Endodermal cell (in vitro differentiated cells): ENCODE data around the gene MS4A12. TPM values are rescaled to one million over a fixed set of nuclear protein-coding genes. Genes with fewer than 3 reads are reported as not detected.
A peak's percentile ranks its signal among the peaks of the same experiment; 100 is the strongest.

Experiments
- DNase-seq: peaks from one replicate; pipeline ENCODE4 v3.0.0-alpha.2; 2017
- H3K27ac ChIP-seq: 2 replicates; pipeline ENCODE4 v1.5.1; 2013; ENCODE audit warnings: mild to moderate bottlenecking, low read depth, low read length, moderate library complexity
- H3K27me3 ChIP-seq: 2 replicates; pipeline ENCODE4 v1.6.1; 2013; ENCODE audit warnings: mild to moderate bottlenecking, low read length, moderate library complexity; ENCODE audit not compliant: insufficient read depth, control insufficient read depth, poor library complexity, severe bottlenecking
- H3K36me3 ChIP-seq: 2 replicates; pipeline ENCODE4 v1.7.0; 2013; ENCODE audit warnings: mild to moderate bottlenecking, low read length, moderate library complexity; ENCODE audit not compliant: control insufficient read depth, insufficient read depth
- H3K4me1 ChIP-seq: one replicate; pipeline ENCODE4 v1.7.0; 2013; ENCODE audit warnings: low read length; ENCODE audit not compliant: control insufficient read depth, insufficient read depth
- H3K4me3 ChIP-seq: 2 replicates; pipeline ENCODE4 v1.5.1; 2013; ENCODE audit warnings: mild to moderate bottlenecking, low read length, moderate library complexity
- H3K9ac ChIP-seq: 2 replicates; pipeline ENCODE4 v1.6.1; 2013; ENCODE audit warnings: mild to moderate bottlenecking, low read length, moderate library complexity; ENCODE audit not compliant: poor library complexity, severe bottlenecking; ENCODE audit errors: extremely low read depth
- H3K9me3 ChIP-seq: 2 replicates; pipeline ENCODE4 v1.6.1; 2013; ENCODE audit warnings: mild to moderate bottlenecking, low read length, moderate library complexity; ENCODE audit not compliant: control insufficient read depth
- H3K27ac Mint-ChIP-seq: 2 replicates; pipeline ENCODE4 v1.8.0; 2020; ENCODE audit warnings: mixed read lengths
- H3K27me3 Mint-ChIP-seq: 2 replicates; pipeline ENCODE4 v1.8.0; 2021; ENCODE audit warnings: mild to moderate bottlenecking, mixed read lengths; ENCODE audit not compliant: insufficient read depth
- H3K36me3 Mint-ChIP-seq: 2 replicates; pipeline ENCODE4 v1.8.0; 2020; ENCODE audit warnings: low read depth, mixed read lengths
- H3K4me1 Mint-ChIP-seq: 2 replicates; pipeline ENCODE4 v1.8.0; 2020; ENCODE audit warnings: mixed read lengths
- H3K4me3 Mint-ChIP-seq: 2 replicates; pipeline ENCODE4 v1.8.0; 2020; ENCODE audit warnings: mild to moderate bottlenecking, moderate library complexity, mixed read lengths
- H3K9me3 Mint-ChIP-seq: 2 replicates; pipeline ENCODE4 v1.8.0; 2020; ENCODE audit warnings: mild to moderate bottlenecking, mixed read lengths
- CTCF ChIP-seq: fragments of 200-600 bp; sonication (generic); conservative IDR thresholded peaks from 2 replicates; pipeline ENCODE4 v1.5.0; 2021; ENCODE audit warnings: antibody characterized with exemption, mild to moderate bottlenecking
- WGBS, 2 experiments: methylation state at CpG; one replicate each; pipeline versions ENCODE4 v1.1.5 to v1.1.7; 2013; ENCODE audit warnings: missing lambda C conversion rate in 2 of 2, mixed read lengths in 1 of 2; ENCODE audit not compliant: insufficient coverage in 1 of 2, insufficient read length in 1 of 2; 5-methylcytosine and 5-hydroxymethylcytosine counted together
- total RNA-seq, 2 donors: library from RNA; stranded (reverse); fragmentation: NEBNext Ultra II Directional in 1 of 2; extraction: Animal tissue kit (Norgen Biotek cat#: 25700) in 1 of 2; gene quantifications; 2 replicates in 1 of 2; 3 replicates in 1 of 2; pipeline ENCODE4 v1.2.1, GENCODE V29; 2021

The MS4A12 gene
- total RNA-seq, 2 donors from 2014 or later, result not detected

- no peaks in the 10 kb centered on the region for H3K9me3 ChIP-seq
- WGBS, 2 experiments, result 98% methylated on average over 2 of the region's 2 CpGs; no CpG with 5 or more reads in 1 of the 2 experiments
- H3K4me1 ChIP-seq, result no peaks in the 10 kb centered on the region
- H3K4me3 ChIP-seq, result no peak overlapping the region
- no peaks in the 10 kb centered on the region for H3K27me3 ChIP-seq
- H3K9ac ChIP-seq, result no peak overlapping the region
- H3K27me3 Mint-ChIP-seq, result no peaks in the 10 kb centered on the region
- no peaks in the 10 kb centered on the region for H3K36me3 ChIP-seq
- no peak overlapping the region for H3K27ac Mint-ChIP-seq
- DNase-seq, result no peak
- H3K9me3 Mint-ChIP-seq, result peaks cover 12% of the 10 kb centered on the region
- no peak overlapping the region for H3K27ac ChIP-seq
- no peaks in the 10 kb centered on the region for H3K4me1 Mint-ChIP-seq
- TF ChIP-seq CTCF, result no peak
- no peak overlapping the region for H3K4me3 Mint-ChIP-seq
- H3K36me3 Mint-ChIP-seq, result no peaks in the 10 kb centered on the region
Observed at GRCh38 chr11:60493454-60493853, 876 bp downstream of the MS4A12 start.

GRCh38 chr11:60498399-60498798 lies 5.8 kb downstream of the MS4A12 start:
- Mint-ChIP-seq H3K4me1 (peaks cover 3% of the 10 kb centered on the region), H3K27ac (no peak overlapping the region), H3K27me3 (no peaks in the 10 kb centered on the region), H3K4me3 (no peak overlapping the region), H3K9me3 (no peaks in the 10 kb centered on the region), H3K36me3 (no peaks in the 10 kb centered on the region)
- H3K9ac ChIP-seq, result no peak overlapping the region
- no peaks in the 10 kb centered on the region for H3K9me3 ChIP-seq
- no peaks in the 10 kb centered on the region for H3K4me1 ChIP-seq
- H3K27me3 ChIP-seq, result no peaks in the 10 kb centered on the region
- no peak for TF ChIP-seq CTCF
- H3K27ac ChIP-seq, result no peak overlapping the region
- peak; percentile 55 for DNase-seq
- 73 to 81% methylated on average over 2 of the region's 2 CpGs for WGBS, 2 experiments
- no peak overlapping the region for H3K4me3 ChIP-seq
- no peaks in the 10 kb centered on the region for H3K36me3 ChIP-seq

GRCh38 chr11:60498853-60499252 lies 6.3 kb downstream of the MS4A12 start:
- WGBS, 2 experiments, result 87 to 91% methylated on average over 4 of the region's 4 CpGs
- H3K27ac ChIP-seq, result no peak overlapping the region
- no peaks in the 10 kb centered on the region for H3K27me3 Mint-ChIP-seq
- H3K27me3 ChIP-seq, result no peaks in the 10 kb centered on the region
- H3K4me1 Mint-ChIP-seq, result peaks cover 3% of the 10 kb centered on the region
- H3K36me3 Mint-ChIP-seq, result no peaks in the 10 kb centered on the region
- no peaks in the 10 kb centered on the region for H3K9me3 ChIP-seq
- no peak overlapping the region for H3K9ac ChIP-seq
- no peak overlapping the region for H3K4me3 Mint-ChIP-seq
- H3K4me3 ChIP-seq, result no peak overlapping the region
- H3K36me3 ChIP-seq, result no peaks in the 10 kb centered on the region
- no peak for DNase-seq
- H3K27ac Mint-ChIP-seq, result no peak overlapping the region
- no peaks in the 10 kb centered on the region for H3K9me3 Mint-ChIP-seq
- no peak for TF ChIP-seq CTCF
- H3K4me1 ChIP-seq, result no peaks in the 10 kb centered on the region
